ENCODE measurements around the gene CDC25B. TPM values are rescaled to one million over a fixed set of nuclear protein-coding genes. Genes with fewer than 3 reads are reported as not detected.

CDC25B gene
- total RNA-seq, 1 experiment from 2014 or later: 223 TPM

GRCh38 chr20:3767427-3768341, 28.4 kb upstream of the CDC25B start, which contains the start of gene ADISSP:
Gene ADISSP, minus strand, starts transcription at chr20:3767753. Its CDS starts 7,653 bp downstream, at chr20:3760100.
- H3K36me3 ChIP-seq (ENCODE audit: control insufficient read depth in 1 of 2, insufficient read depth in 2 of 2, low read length in 2 of 2): peaks cover 0 to 6% of the 10 kb centered on the region in 2 experiments; a peak in 1 of 4 replicates
- H3K4me3 ChIP-seq (replicated peaks in 1 of 2; ENCODE audit: low read depth in 1 of 2, low read length in 2 of 2): peak within 1 kb of the TSS; percentile 84 to 91
- peak within 1 kb of the TSS; percentile 90 for H3K4me2 ChIP-seq (ENCODE audit: low read length)
- peaks cover 41% of the 10 kb centered on the region for H3K79me2 ChIP-seq (ENCODE audit: insufficient read depth, low read length)
- H3K27me3 ChIP-seq (ENCODE audit: insufficient read depth, low read length): no peaks in the 10 kb centered on the region
- H3K9me2 ChIP-seq (ENCODE audit: insufficient read depth): no peaks in the 10 kb centered on the region
- ATAC-seq (peak; percentile 92), DNase-seq (ENCODE audit: low read depth, low spot score) (peak; percentile 95)
- ChIA-PET POLR2A (interaction anchor here (0.6 to 1.0 kb wide), 6 partner anchors 11 to 55 kb away, joined by 3 to 5 read pairs (median 4); partner anchors contain the start of genes CENPB, SIGLEC1 and SPEF1), CTCF (interaction anchor here (0.9 to 2.6 kb wide), 13 partner anchors 11 to 304 kb away, joined by 3 to 23 read pairs (median 7); partner anchors contain the start of genes AP5S1, CENPB and SPEF1), RAD21 (ENCODE audit: low non-redundant PET in 1 of 2, low total read pairs in 2 of 2, uncharacterized antibody in 2 of 2, unreplicated experiment in 2 of 2) (interaction anchor here in 1 of 2 experiments (0.6 to 1.0 kb wide), 2 partner anchors 14 to 78 kb away, joined by 3 to 4 read pairs; partner anchors contain the start of gene SPEF1)
- peak within 1 kb of the TSS; percentile 86 for H3K9ac ChIP-seq (ENCODE audit: low read length)
- H3K4me1 ChIP-seq (ENCODE audit: control insufficient read depth in 1 of 2, insufficient read depth in 2 of 2, low read length in 2 of 2): peaks cover 12 to 36% of the 10 kb centered on the region in 2 experiments
- H2AFZ ChIP-seq (ENCODE audit: low read depth, low read length, poor library complexity, severe bottlenecking): peak within 1 kb of the TSS; percentile 38
- intact Hi-C loops (cut with micrococcal nuclease): loop anchor here (2.0 to 5.0 kb wide), 2 partner anchors 51 to 205 kb away; no protein-coding TSS in a partner anchor
- H4K20me1 ChIP-seq (ENCODE audit: insufficient read depth): no peaks in the 10 kb centered on the region
- BruUV-seq (replicated peaks): no TSS peak
- no peaks in the 10 kb centered on the region for H3K9me3 ChIP-seq (ENCODE audit: control insufficient read depth in 1 of 2, insufficient read depth in 1 of 2, low read depth in 1 of 2, low read length in 2 of 2)
- peak within 1 kb of the TSS; percentile 83 for H3K27ac ChIP-seq (ENCODE audit: low read depth, low read length)
- TF ChIP-seq SP1 (IDR thresholded peaks at IDR 0.05; ENCODE audit: low read depth): peak; percentile 67
- TF ChIP-seq POLR2A (IDR thresholded peaks at IDR 0.05; ENCODE audit: borderline replicate concordance, extremely low read depth, insufficient read depth, insufficient read length): peak; percentile 31
- peak; percentile 58; the same call in 1 of the 2 replicates for TF ChIP-seq CBX3 (IDR thresholded peaks at IDR 0.05; ENCODE audit: low read depth)
- TF ChIP-seq POLR2AphosphoS5 (IDR thresholded peaks at IDR 0.05; ENCODE audit: low read depth, low read length): peak; percentile 78
- TF ChIP-seq CEBPB (IDR thresholded peaks at IDR 0.05; ENCODE audit: low read depth): no peak
- TF ChIP-seq ELF1 (IDR thresholded peaks at IDR 0.05; ENCODE audit: borderline replicate concordance, low read depth): no peak
- TF ChIP-seq TCF7L2 (IDR thresholded peaks at IDR 0.05; ENCODE audit: borderline replicate concordance, extremely low read depth, insufficient read depth, insufficient read length): no peak
- peak; percentile 78; the same call in 1 of the 2 replicates for TF ChIP-seq SIN3A (IDR thresholded peaks at IDR 0.05; ENCODE audit: low read depth)
- TF ChIP-seq EGR1 (IDR thresholded peaks at IDR 0.05; ENCODE audit: low read depth): peak; percentile 87
- peak in 2 of 3 experiments; percentile 8 to 26; a peak in 2 of 6 replicates for TF ChIP-seq CTCF (IDR thresholded peaks at IDR 0.05 in 2 of 3, conservative IDR thresholded peaks at IDR 0.05 in 1 of 3; ENCODE audit: borderline replicate concordance in 1 of 3, insufficient read depth in 1 of 3, low read depth in 2 of 3, low read length in 2 of 3)
- TF ChIP-seq SRF (IDR thresholded peaks at IDR 0.05; ENCODE audit: low read depth): no peak
- TF ChIP-seq ZFX (IDR thresholded peaks at IDR 0.05): peak; percentile 23; the same call in 1 of the 2 replicates
- TF ChIP-seq REST (IDR thresholded peaks at IDR 0.05; ENCODE audit: low read depth): no peak
- TF ChIP-seq MAX (IDR thresholded peaks at IDR 0.05): peak; percentile 96
- TF ChIP-seq ZBTB33 (IDR thresholded peaks at IDR 0.05; ENCODE audit: extremely low read depth, insufficient replicate concordance, low read length): peak; percentile 94

All from HCT116 (cell line).